Tibial nerve (tissue), 4 donors: ENCODE data around the gene GIT1. TPM values are rescaled to one million over a fixed set of nuclear protein-coding genes. Genes with fewer than 3 reads are reported as not detected.

ENCODE experiments used
- DNase-seq, 2 donors: peaks; one replicate each; pipeline ENCODE4 v3.0.0-alpha.2; 2019; ENCODE audit warnings: low spot score in 2 of 2
- H3K27ac ChIP-seq, 4 donors: fragments of 200-600 bp; sonication (generic) in 3 of 4; one replicate each; pipeline ENCODE4 v1.5.1; 2017 to 2019; ENCODE audit warnings: mild to moderate bottlenecking in 1 of 4
- H3K27me3 ChIP-seq, 2 donors: fragments of 200-600 bp; sonication (generic) in 1 of 2; one replicate each; pipeline versions ENCODE4 v1.5.1 to v1.6.0; 2017 to 2019
- H3K36me3 ChIP-seq, 3 donors: fragments of 200-600 bp; sonication (generic); one replicate each; pipeline ENCODE4 v1.5.1; 2018 to 2019
- H3K4me1 ChIP-seq, 4 donors: fragments of 200-600 bp; sonication (generic) in 3 of 4; one replicate each; pipeline ENCODE4 v1.5.1; 2017 to 2019
- H3K4me3 ChIP-seq, 4 donors: fragments of 200-600 bp; sonication (generic) in 3 of 4; one replicate each; pipeline ENCODE4 v1.5.1; 2017 to 2019; ENCODE audit warnings: mild to moderate bottlenecking in 1 of 4, moderate library complexity in 1 of 4
- H3K9me3 ChIP-seq, 4 donors: fragments of 200-600 bp; sonication (generic) in 3 of 4; one replicate each; pipeline ENCODE4 v1.5.1; 2017 to 2019
- CTCF ChIP-seq, 5 experiments: fragments of 200-600 bp in 3 of 5; fragments of 450-650 bp in 2 of 5; sonication (generic) in 3 of 5; IDR thresholded peaks; one replicate each; pipeline ENCODE4 v1.5.1; 2016 to 2019; ENCODE audit warnings: antibody characterized with exemption in 5 of 5, mild to moderate bottlenecking in 3 of 5, moderate library complexity in 2 of 5
- EP300 ChIP-seq, 2 donors: sonication (generic); formaldehyde crosslinking; IDR thresholded peaks; one replicate each; pipeline ENCODE4 v1.6.1; 2017; ENCODE audit warnings: antibody characterized with exemption in 2 of 2, mild to moderate bottlenecking in 1 of 2
- POLR2A ChIP-seq, 2 donors: fragments of 450-650 bp; IDR thresholded peaks; one replicate each; pipeline ENCODE4 v1.6.1; 2017; ENCODE audit warnings: antibody characterized with exemption in 2 of 2, mild to moderate bottlenecking in 2 of 2, moderate library complexity in 2 of 2
- WGBS, 2 donors: methylation state at CpG; one replicate each; pipeline ENCODE4 v1.1.5; 2018; 5-methylcytosine and 5-hydroxymethylcytosine counted together
- total RNA-seq, 4 donors: library from RNA; depleted of rRNA; stranded (reverse); fragments of >200 nt; gene quantifications; one replicate each; pipeline ENCODE4 v1.1.0, GENCODE V29; 2016

The GIT1 gene
- total RNA-seq, 4 donors from 2014 or later: 51.3 to 100 (median 89.7) TPM

- Histone ChIP-seq H3K27ac (no peak overlapping the region), H3K4me1 (peaks cover 0 to 10% (median 4%) of the 10 kb centered on the region in 4 donors), H3K27me3 (no peaks in the 10 kb centered on the region), H3K4me3 (no peak overlapping the region), H3K36me3 (peaks cover 2 to 33% (median 4%) of the 10 kb centered on the region in 3 donors), H3K9me3 (no peaks in the 10 kb centered on the region)
- TF ChIP-seq CTCF (IDR thresholded peaks at IDR 0.05) (no peak), EP300 (IDR thresholded peaks at IDR 0.05) (no peak), POLR2A (IDR thresholded peaks at IDR 0.05) (no peak)
- no peak for DNase-seq
- WGBS, 2 donors: 86 to 94% methylated on average over 1 of the region's 1 CpG
Measured at GRCh38 chr17:29557085-29557738, 32.2 kb downstream of the GIT1 start.

GRCh38 chr17:29555840-29556239 lies 33.6 kb downstream of the GIT1 start:
- 48 to 57% methylated on average over 3 of the region's 3 CpGs for WGBS, 2 donors
- Histone ChIP-seq H3K4me3 (no peak overlapping the region), H3K36me3 (peaks cover 0 to 19% (median 0%) of the 10 kb centered on the region in 3 donors), H3K27ac (no peak overlapping the region), H3K4me1 (peaks cover 0 to 7% (median 0%) of the 10 kb centered on the region in 4 donors), H3K9me3 (no peaks in the 10 kb centered on the region), H3K27me3 (no peaks in the 10 kb centered on the region)
- DNase-seq: no peak
- TF ChIP-seq POLR2A (IDR thresholded peaks at IDR 0.05): no peak
- TF ChIP-seq CTCF (IDR thresholded peaks at IDR 0.05): no peak
- no peak for TF ChIP-seq EP300 (IDR thresholded peaks at IDR 0.05)

- H3K27ac ChIP-seq: no peak overlapping the region
- H3K9me3 ChIP-seq: no peaks in the 10 kb centered on the region
- H3K4me3 ChIP-seq: no peak overlapping the region
- TF ChIP-seq EP300 (IDR thresholded peaks at IDR 0.05) (no peak), POLR2A (IDR thresholded peaks at IDR 0.05) (no peak), CTCF (IDR thresholded peaks at IDR 0.05) (no peak)
- H3K4me1 ChIP-seq: peaks cover 0 to 10% (median 0%) of the 10 kb centered on the region in 4 donors
- 23 to 26% methylated on average over 5 of the region's 5 CpGs for WGBS, 2 donors
- peaks cover 0 to 8% (median 0%) of the 10 kb centered on the region in 3 donors for H3K36me3 ChIP-seq
- no peak for DNase-seq
- no peaks in the 10 kb centered on the region for H3K27me3 ChIP-seq
Measured at GRCh38 chr17:29549177-29549923, 40.1 kb downstream of the GIT1 start.

DNA sequence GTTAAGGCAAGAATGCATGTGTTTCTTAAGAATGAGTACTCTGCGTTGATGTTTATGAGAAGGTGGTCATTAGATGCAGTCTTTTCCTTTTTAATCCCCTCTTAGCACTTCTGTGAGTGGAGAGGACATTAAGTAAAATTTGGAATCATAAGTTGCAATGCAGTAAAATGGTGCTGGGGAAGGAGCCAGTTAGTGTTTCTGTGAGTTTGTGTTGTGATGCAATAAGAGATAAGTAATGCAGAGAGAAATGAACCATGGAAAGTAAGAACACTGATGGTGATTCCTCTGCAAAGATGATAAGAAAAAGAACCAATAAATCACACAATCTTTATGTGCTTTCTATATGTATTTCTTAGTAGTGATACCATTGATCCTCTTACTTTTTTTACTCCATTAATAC lies 42.6 kb downstream of the GIT1 start:
- no peak overlapping the region for H3K27ac ChIP-seq
- DNase-seq: no peak
- peaks cover 0 to 34% (median 12%) of the 10 kb centered on the region in 3 donors for H3K36me3 ChIP-seq
- TF ChIP-seq CTCF (IDR thresholded peaks at IDR 0.05) (no peak), EP300 (IDR thresholded peaks at IDR 0.05) (no peak), POLR2A (IDR thresholded peaks at IDR 0.05) (no peak)
- H3K4me3 ChIP-seq: no peak overlapping the region
- no peaks in the 10 kb centered on the region for H3K9me3 ChIP-seq
- 93 to 94% methylated on average over 1 of the region's 1 CpG for whole genome bisulfite sequencing, 2 donors
- H3K27me3 ChIP-seq: no peaks in the 10 kb centered on the region
- peaks cover 0 to 10% (median 0%) of the 10 kb centered on the region in 4 donors for H3K4me1 ChIP-seq

- peaks cover 0 to 41% (median 12%) of the 10 kb centered on the region in 3 donors for H3K36me3 ChIP-seq
- no peak overlapping the region for H3K4me3 ChIP-seq
- WGBS, 2 donors: 91 to 100% methylated on average over 1 of the region's 1 CpG
- H3K4me1 ChIP-seq: peaks cover 0 to 10% (median 0%) of the 10 kb centered on the region in 4 donors
- H3K9me3 ChIP-seq: no peaks in the 10 kb centered on the region
- no peak for DNase-seq
- H3K27ac ChIP-seq: no peak overlapping the region
- H3K27me3 ChIP-seq: no peaks in the 10 kb centered on the region
- TF ChIP-seq EP300 (IDR thresholded peaks at IDR 0.05) (no peak), POLR2A (IDR thresholded peaks at IDR 0.05) (no peak), CTCF (IDR thresholded peaks at IDR 0.05) (no peak)
Measured at GRCh38 chr17:29546085-29546484, 43.4 kb downstream of the GIT1 start.
